ENCODE measurements around the gene ABCD4. TPM values are rescaled to one million over a fixed set of nuclear protein-coding genes. Genes with fewer than 3 reads are reported as not detected.

The ABCD4 gene
- total and polyA plus RNA-seq, 2 donors (not counting 3 experiments of a cell fraction or from before 2014, with no cell fraction given), result 58.2 to 84.2 TPM

- CTCF ChIA-PET, result no interaction called here
- no peaks in the 10 kb centered on the region for H3K4me1 ChIP-seq (ENCODE audit: control insufficient read depth, extremely low read depth, insufficient read depth, low read length)
Observed at GRCh38 chr14:74348735-74349463, 46.2 kb upstream of the ABCD4 start.

More at GRCh38 chr14:74348735-74349463, 46.2 kb upstream of the ABCD4 start:
- no peaks in the 10 kb centered on the region for H3K9me1 ChIP-seq (replicated peaks; ENCODE audit: control insufficient read depth, extremely low read depth, insufficient read depth, low read length)
- FAIRE-seq, result no peak
- H3K27ac ChIP-seq (ENCODE audit: insufficient read depth, low read depth, low read length), result no peak overlapping the region
- no peak overlapping the region for H3K9ac ChIP-seq (replicated peaks; ENCODE audit: extremely low read depth, insufficient read depth, low read length)
- no peaks in the 10 kb centered on the region for H3K36me3 ChIP-seq (ENCODE audit: control insufficient read depth in 2 of 2, extremely low read depth in 1 of 2, insufficient read depth in 2 of 2, low read length in 2 of 2)
- POLR2A ChIA-PET, result no interaction called here
- H3K4me3 ChIP-seq (replicated peaks in 1 of 3; ENCODE audit: insufficient read depth in 1 of 3, low read depth in 1 of 3, low read length in 3 of 3), result no peak overlapping the region
- H3K4me2 ChIP-seq (ENCODE audit: insufficient read depth, low read length), result no peak overlapping the region
- H3K79me2 ChIP-seq (ENCODE audit: control insufficient read depth, insufficient read depth, low read length), result no peaks in the 10 kb centered on the region
- H3K9me3 ChIP-seq (replicated peaks; ENCODE audit: control insufficient read depth, insufficient read depth, low read length), result no peaks in the 10 kb centered on the region
- dilution Hi-C loops (cut with MboI; ENCODE audit: extremely low pct_ligation_motif_present, low sequenced_read_pairs) (no loop called here), intact Hi-C loops (cut with micrococcal nuclease) (no loop called here)
- H4K20me1 ChIP-seq (replicated peaks; ENCODE audit: control insufficient read depth, extremely low read depth, insufficient read depth, low read length), result no peaks in the 10 kb centered on the region
- no peak overlapping the region for H2AFZ ChIP-seq (ENCODE audit: low read depth, low read length)
- DNase-seq (ENCODE audit: low read depth, low spot score), result no peak
- peaks cover 38 to 40% of the 10 kb centered on the region in 2 experiments for H3K27me3 ChIP-seq (ENCODE audit: control insufficient read depth in 2 of 2, insufficient read depth in 2 of 2, low read length in 2 of 2)
- TF ChIP-seq MAX (IDR thresholded peaks at IDR 0.05; ENCODE audit: insufficient read depth, insufficient read length) (no peak), CTCF (IDR thresholded peaks at IDR 0.05; ENCODE audit: extremely low read depth in 1 of 2, insufficient read depth in 1 of 2, low read depth in 1 of 2, low read length in 2 of 2) (no peak), EZH2 (IDR thresholded peaks at IDR 0.05; ENCODE audit: borderline replicate concordance, low read depth, low read length, severe bottlenecking) (no peak), POLR2A (IDR thresholded peaks at IDR 0.05; ENCODE audit: low read depth, low read length) (no peak), FOS (IDR thresholded peaks at IDR 0.05; ENCODE audit: borderline replicate concordance, insufficient read depth, low read length) (no peak), MYC (IDR thresholded peaks at IDR 0.05; ENCODE audit: low read depth, low read length) (no peak), GATA2 (IDR thresholded peaks at IDR 0.05; ENCODE audit: insufficient read depth, insufficient read length, low read depth, low read length) (no peak), JUN (IDR thresholded peaks at IDR 0.05; ENCODE audit: borderline replicate concordance, insufficient read depth, insufficient read length, low read depth) (no peak), POLR2AphosphoS5 (IDR thresholded peaks at IDR 0.05; ENCODE audit: insufficient read depth, low read depth, low read length) (no peak)
- no TSS peak for BruUV-seq (replicated peaks)
